NB4 (cell line): ENCODE measurements around the gene TRAPPC2L.

ENCODE experiments used
- MAX ChIP-seq: IDR thresholded peaks from 2 replicates; pipeline ENCODE4 v1.6.1; 2011; ENCODE audit warnings: low read depth, low read length
- MYC ChIP-seq: IDR thresholded peaks from 2 replicates; pipeline ENCODE4 v1.6.1; 2011; ENCODE audit warnings: low read depth, low read length
- POLR2A ChIP-seq: IDR thresholded peaks from 2 replicates; pipeline ENCODE4 v1.6.1; 2011; ENCODE audit warnings: mild to moderate bottlenecking; ENCODE audit not compliant: insufficient read length; ENCODE audit errors: extremely low read depth
- TF ChIP-seq, protein P1 (sequence below): IDR thresholded peaks from one replicate; pipeline ENCODE4 v1.5.1; 2012; ENCODE audit warnings: low read depth, low read length

DNA sequence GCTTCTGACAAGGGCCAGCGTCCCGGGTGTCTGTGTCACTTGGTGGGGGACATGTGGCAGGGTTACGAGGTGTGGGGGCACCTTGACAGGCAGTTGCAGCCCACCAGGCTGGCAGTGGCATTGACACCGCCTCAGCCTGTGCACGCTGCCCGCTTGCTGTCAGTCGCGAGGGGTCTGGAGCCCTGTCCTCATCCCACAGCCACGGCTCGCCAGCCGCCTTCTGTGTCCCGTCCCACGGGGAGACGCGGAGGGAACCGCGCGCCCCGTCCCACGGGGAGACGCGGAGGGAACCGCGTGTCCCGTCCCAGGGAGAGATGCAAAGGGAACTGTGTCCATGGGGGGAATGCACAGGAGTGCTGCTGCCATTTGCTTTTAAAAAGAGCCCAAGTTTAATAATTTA, 6.0 kb downstream of the TRAPPC2L start:
- TF ChIP-seq MYC: no peak
- TF ChIP-seq, protein P1, sequence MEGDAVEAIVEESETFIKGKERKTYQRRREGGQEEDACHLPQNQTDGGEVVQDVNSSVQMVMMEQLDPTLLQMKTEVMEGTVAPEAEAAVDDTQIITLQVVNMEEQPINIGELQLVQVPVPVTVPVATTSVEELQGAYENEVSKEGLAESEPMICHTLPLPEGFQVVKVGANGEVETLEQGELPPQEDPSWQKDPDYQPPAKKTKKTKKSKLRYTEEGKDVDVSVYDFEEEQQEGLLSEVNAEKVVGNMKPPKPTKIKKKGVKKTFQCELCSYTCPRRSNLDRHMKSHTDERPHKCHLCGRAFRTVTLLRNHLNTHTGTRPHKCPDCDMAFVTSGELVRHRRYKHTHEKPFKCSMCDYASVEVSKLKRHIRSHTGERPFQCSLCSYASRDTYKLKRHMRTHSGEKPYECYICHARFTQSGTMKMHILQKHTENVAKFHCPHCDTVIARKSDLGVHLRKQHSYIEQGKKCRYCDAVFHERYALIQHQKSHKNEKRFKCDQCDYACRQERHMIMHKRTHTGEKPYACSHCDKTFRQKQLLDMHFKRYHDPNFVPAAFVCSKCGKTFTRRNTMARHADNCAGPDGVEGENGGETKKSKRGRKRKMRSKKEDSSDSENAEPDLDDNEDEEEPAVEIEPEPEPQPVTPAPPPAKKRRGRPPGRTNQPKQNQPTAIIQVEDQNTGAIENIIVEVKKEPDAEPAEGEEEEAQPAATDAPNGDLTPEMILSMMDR: no peak
- no peak for TF ChIP-seq POLR2A
- TF ChIP-seq MAX: no peak
